Measurements from ENCODE around the gene NT5E. TPM values are rescaled to one million over a fixed set of nuclear protein-coding genes. Genes with fewer than 3 reads are reported as not detected.
A peak's percentile ranks its signal among the peaks of the same experiment; 100 is the strongest.

Gene NT5E
- total RNA-seq, 1 donor from 2014 or later = 18.0 TPM

DNA sequence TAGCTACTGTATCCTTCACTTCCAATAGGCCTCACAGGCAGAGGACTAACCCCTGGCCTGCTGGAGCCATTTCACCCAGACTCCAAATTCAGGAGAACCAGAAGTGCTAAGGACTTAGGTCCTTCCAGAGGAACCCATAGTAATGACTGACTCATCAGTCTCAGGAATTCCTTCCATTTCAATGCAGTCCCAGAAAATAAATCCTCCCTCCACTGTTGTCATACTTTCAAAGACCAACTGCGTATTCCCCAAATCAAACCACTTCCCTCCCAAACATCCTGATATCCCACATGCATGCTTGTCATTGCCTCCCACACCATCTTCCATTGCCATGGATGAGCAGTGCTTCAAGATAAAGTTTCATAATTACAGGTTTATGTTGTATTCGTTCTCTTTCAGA, 31.8 kb upstream of the NT5E start:
- intact Hi-C loops (cut with DNase I) = no loop called here
- H3K9me3 ChIP-seq = no peaks in the 10 kb centered on the region
- TF ChIP-seq, protein P1, sequence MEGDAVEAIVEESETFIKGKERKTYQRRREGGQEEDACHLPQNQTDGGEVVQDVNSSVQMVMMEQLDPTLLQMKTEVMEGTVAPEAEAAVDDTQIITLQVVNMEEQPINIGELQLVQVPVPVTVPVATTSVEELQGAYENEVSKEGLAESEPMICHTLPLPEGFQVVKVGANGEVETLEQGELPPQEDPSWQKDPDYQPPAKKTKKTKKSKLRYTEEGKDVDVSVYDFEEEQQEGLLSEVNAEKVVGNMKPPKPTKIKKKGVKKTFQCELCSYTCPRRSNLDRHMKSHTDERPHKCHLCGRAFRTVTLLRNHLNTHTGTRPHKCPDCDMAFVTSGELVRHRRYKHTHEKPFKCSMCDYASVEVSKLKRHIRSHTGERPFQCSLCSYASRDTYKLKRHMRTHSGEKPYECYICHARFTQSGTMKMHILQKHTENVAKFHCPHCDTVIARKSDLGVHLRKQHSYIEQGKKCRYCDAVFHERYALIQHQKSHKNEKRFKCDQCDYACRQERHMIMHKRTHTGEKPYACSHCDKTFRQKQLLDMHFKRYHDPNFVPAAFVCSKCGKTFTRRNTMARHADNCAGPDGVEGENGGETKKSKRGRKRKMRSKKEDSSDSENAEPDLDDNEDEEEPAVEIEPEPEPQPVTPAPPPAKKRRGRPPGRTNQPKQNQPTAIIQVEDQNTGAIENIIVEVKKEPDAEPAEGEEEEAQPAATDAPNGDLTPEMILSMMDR (IDR thresholded peaks at IDR 0.05) = no peak
- no peak overlapping the region for H3K4me3 ChIP-seq
- H3K36me3 ChIP-seq = no peaks in the 10 kb centered on the region
- no peak overlapping the region for H3K27ac ChIP-seq
- no peaks in the 10 kb centered on the region for H3K4me1 ChIP-seq
- no peak for ATAC-seq
- no peak for DNase-seq
- H3K27me3 ChIP-seq (ENCODE audit: low read depth) = no peaks in the 10 kb centered on the region

DNA sequence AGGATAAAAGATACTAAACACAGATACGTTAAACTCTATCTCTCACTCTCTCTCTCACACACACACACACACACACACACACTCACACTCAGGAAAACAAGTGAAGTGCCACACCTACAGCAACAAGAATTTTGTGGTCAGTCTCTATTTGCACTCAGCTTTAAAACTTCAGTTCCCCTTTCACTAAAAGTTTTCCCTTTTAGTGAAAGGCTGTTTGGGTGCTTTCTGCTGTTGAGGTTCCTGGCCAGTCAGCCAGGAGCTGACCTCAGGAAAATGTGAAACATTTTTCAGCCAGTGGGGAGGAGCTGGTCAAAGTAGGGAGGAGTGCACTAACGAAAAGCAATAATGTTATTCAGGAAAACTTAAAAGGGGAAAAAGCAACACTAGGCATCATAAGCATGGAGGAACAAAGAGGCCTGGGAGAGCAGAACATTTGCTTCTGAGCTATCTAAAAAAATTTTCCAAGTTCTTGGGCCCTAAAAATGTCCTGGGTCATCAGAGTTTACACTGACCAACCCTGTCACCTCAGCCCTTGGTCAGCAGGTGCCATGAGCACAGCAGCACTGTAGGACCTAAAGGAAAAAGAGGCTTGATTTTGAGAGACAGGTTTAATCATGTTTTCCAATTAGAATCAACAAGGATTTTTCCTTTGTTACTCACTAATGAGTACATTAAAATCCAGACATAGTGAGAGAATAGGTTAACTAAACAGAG, 30.7 kb upstream of the NT5E start:
- no peaks in the 10 kb centered on the region for H3K27me3 ChIP-seq (ENCODE audit: low read depth)
- no peaks in the 10 kb centered on the region for H3K4me1 ChIP-seq
- no peak overlapping the region for H3K27ac ChIP-seq
- no peaks in the 10 kb centered on the region for H3K9me3 ChIP-seq
- H3K36me3 ChIP-seq = no peaks in the 10 kb centered on the region
- TF ChIP-seq, protein P1 (IDR thresholded peaks at IDR 0.05) = no peak
- intact Hi-C loops (cut with DNase I) = no loop called here
- peak; percentile 9 to 50 for ATAC-seq
- H3K4me3 ChIP-seq = no peak overlapping the region
- no peak for DNase-seq

DNA sequence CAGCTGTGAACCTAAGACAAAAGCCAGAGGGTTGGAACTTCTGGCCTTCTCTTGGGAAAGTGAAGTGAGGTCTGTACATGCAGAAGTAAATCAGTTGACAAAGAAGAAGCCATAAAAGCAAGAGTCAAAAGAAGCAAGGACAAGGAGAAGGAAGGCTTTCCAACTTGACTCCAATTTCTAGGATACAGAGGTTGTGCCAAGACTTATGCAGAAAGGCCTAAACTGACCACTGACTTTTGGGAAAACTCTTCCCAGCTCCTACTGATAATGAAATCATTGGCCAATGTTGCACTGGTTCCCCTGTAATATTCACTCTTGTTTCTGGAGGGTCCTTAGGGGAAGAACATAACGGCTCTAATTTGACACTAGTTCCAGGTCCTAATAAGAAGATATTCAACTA, 29.3 kb upstream of the NT5E start:
- no peak for DNase-seq

DNA sequence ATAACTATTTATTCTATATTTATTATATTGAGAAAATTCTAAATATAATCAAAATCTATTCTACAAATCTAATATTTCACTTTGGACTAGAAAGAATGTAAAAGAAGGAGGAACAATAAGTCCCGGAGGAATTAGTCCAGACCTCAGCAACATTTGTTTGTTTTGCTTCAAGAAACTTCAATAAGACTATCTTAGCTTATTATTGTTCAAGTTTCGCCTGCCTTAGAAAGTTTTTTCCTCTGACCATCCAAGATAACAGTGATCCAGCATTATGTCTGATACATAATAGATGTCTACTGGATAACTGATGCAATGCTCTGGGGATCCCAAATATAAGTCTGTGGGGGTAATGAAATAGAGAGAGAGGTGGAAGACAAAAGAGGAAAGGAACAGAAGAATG, 28.7 kb upstream of the NT5E start:
- no peak overlapping the region for H3K27ac ChIP-seq
- H3K27me3 ChIP-seq (ENCODE audit: low read depth) = no peaks in the 10 kb centered on the region
- TF ChIP-seq, protein P1 (IDR thresholded peaks at IDR 0.05) = no peak
- no peak overlapping the region for H3K4me3 ChIP-seq
- no peaks in the 10 kb centered on the region for H3K4me1 ChIP-seq
- H3K36me3 ChIP-seq = no peaks in the 10 kb centered on the region
- intact Hi-C loops (cut with DNase I) = no loop called here
- DNase-seq = no peak
- peaks cover 6% of the 10 kb centered on the region for H3K9me3 ChIP-seq
- no peak for ATAC-seq

More for the DNA sequence above, 29.3 kb upstream of the NT5E start:
- H3K9me3 ChIP-seq = peaks cover under 1% of the 10 kb centered on the region
- TF ChIP-seq, protein P1 (IDR thresholded peaks at IDR 0.05) = no peak
- H3K36me3 ChIP-seq = no peaks in the 10 kb centered on the region
- no peaks in the 10 kb centered on the region for H3K27me3 ChIP-seq (ENCODE audit: low read depth)
- no peaks in the 10 kb centered on the region for H3K4me1 ChIP-seq
- intact Hi-C loops (cut with DNase I) = no loop called here
- no peak for ATAC-seq
- no peak overlapping the region for H3K4me3 ChIP-seq
- no peak overlapping the region for H3K27ac ChIP-seq

DNA sequence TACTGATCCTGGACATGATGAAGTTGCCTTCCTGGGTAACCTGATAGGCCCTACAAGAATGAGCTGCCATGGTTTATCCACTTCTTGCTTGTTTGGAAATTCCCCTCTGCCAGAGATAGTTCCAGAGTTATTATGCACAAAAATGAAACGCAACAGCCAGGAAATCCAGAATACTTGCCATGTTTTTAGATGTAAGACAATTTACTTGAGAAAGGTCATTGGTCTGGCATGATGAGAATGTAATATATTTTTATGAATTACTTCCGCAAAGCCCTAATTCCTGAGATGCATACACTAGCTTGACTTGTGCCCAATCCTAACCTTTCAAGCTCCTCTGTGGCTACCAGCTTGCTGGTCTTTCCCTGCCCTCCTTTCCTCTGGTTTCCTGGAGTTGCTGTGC, 27.9 kb upstream of the NT5E start:
- Histone ChIP-seq H3K9me3 (peaks cover 9% of the 10 kb centered on the region), H3K4me3 (no peak overlapping the region), H3K4me1 (no peaks in the 10 kb centered on the region), H3K36me3 (no peaks in the 10 kb centered on the region), H3K27ac (no peak overlapping the region), H3K27me3 (ENCODE audit: low read depth) (no peaks in the 10 kb centered on the region)
- TF ChIP-seq, protein P1 (IDR thresholded peaks at IDR 0.05) = no peak
- no peak for ATAC-seq
- intact Hi-C loops (cut with DNase I) = no loop called here
- no peak for DNase-seq
